Left lobe of liver (tissue), 2 donors: ENCODE results near the gene EXOSC1. TPM values are rescaled to one million over a fixed set of nuclear protein-coding genes. Genes with fewer than 3 reads are reported as not detected.
"Not testable (repeated sequence)": the region's sequence is repeated elsewhere in the genome, so short reads cannot be mapped to it uniquely, and the experiment has no call there.

Source experiments
- ATAC-seq: fragments of 200-7000 bp; cut with Tn5 transposase; one replicate; pipeline ENCODE4 v1.9.1; 2020; ENCODE audit warnings: mild to moderate bottlenecking, moderate library complexity
- DNase-seq: peaks from one replicate; pipeline ENCODE4 v3.0.0-alpha.2; 2020; ENCODE audit warnings: low spot score
- total RNA-seq: library from RNA; stranded (reverse); gene quantifications from one replicate; pipeline ENCODE4 v1.2.1, GENCODE V29; 2021
- donor health status: DM: no; HTN: no; CAD: no; lungs with moderate emphysema.
- donor health status: DM: no; HTN: yes; CAD: no.

Gene EXOSC1
- 10.3 TPM for total RNA-seq

GRCh38 chr10:97445722-97446639 lies at the start of gene EXOSC1, which contains the start of gene ZDHHC16:
Gene EXOSC1, minus strand, starts transcription at chr10:97446006. Its CDS starts 21 bp downstream, at chr10:97445985.
Gene ZDHHC16, plus strand, starts transcription at chr10:97446175. Its CDS starts 5,501 bp downstream, at chr10:97451676.
- ATAC-seq = peak; percentile 96
- DNase-seq = peak; percentile 94

GRCh38 chr10:97494863-97495506 lies 49.2 kb upstream of the EXOSC1 start:
- DNase-seq = no peak

GRCh38 chr10:97494151-97494550 lies 48.3 kb upstream of the EXOSC1 start:
- no peak for ATAC-seq
- DNase-seq = no peak

More at GRCh38 chr10:97494863-97495506, 49.2 kb upstream of the EXOSC1 start:
- ATAC-seq = no peak

GRCh38 chr10:97490592-97490991 lies 44.8 kb upstream of the EXOSC1 start:
- ATAC-seq = no peak

GRCh38 chr10:97485647-97486281 lies 40.0 kb upstream of the EXOSC1 start:
- peak; percentile 62 for ATAC-seq

More at GRCh38 chr10:97490592-97490991, 44.8 kb upstream of the EXOSC1 start:
- DNase-seq = no peak

GRCh38 chr10:97483921-97484320 lies 38.1 kb upstream of the EXOSC1 start:
- DNase-seq (no peak), ATAC-seq (no peak)

More at GRCh38 chr10:97485647-97486281, 40.0 kb upstream of the EXOSC1 start:
- no peak for DNase-seq

GRCh38 chr10:97483506-97483905 lies 37.7 kb upstream of the EXOSC1 start:
- ATAC-seq (no peak), DNase-seq (no peak)

GRCh38 chr10:97482381-97482780 lies 36.6 kb upstream of the EXOSC1 start:
- no peak for ATAC-seq
- no peak for DNase-seq

GRCh38 chr10:97481071-97481470 lies 35.3 kb upstream of the EXOSC1 start:
- no peak for ATAC-seq
- no peak for DNase-seq

- ATAC-seq (no peak), DNase-seq (no peak)
Observed at GRCh38 chr10:97479939-97480338, 34.1 kb upstream of the EXOSC1 start.

GRCh38 chr10:97479410-97479809 lies 33.6 kb upstream of the EXOSC1 start:
- DNase-seq, ATAC-seq: not testable (repeated sequence)

GRCh38 chr10:97475936-97476594 lies 30.3 kb upstream of the EXOSC1 start:
- DNase-seq = peak; percentile 37
- peak; percentile 78 for ATAC-seq

GRCh38 chr10:97474918-97475317 lies 29.1 kb upstream of the EXOSC1 start:
- ATAC-seq (no peak), DNase-seq (no peak)

GRCh38 chr10:97468781-97469180 lies 23.0 kb upstream of the EXOSC1 start:
- not testable (repeated sequence) for DNase-seq, ATAC-seq

- ATAC-seq (no peak), DNase-seq (no peak)
Observed at GRCh38 chr10:97468162-97468561, 22.4 kb upstream of the EXOSC1 start.

- ATAC-seq = no peak
- DNase-seq = no peak
Observed at GRCh38 chr10:97466755-97467154, 20.9 kb upstream of the EXOSC1 start.

GRCh38 chr10:97465982-97466381 lies 20.2 kb upstream of the EXOSC1 start:
- DNase-seq (no peak), ATAC-seq (no peak)

- no peak for DNase-seq
- ATAC-seq = no peak
Observed at GRCh38 chr10:97464226-97464625, 18.4 kb upstream of the EXOSC1 start.

- ATAC-seq = peak; percentile 96
- peak; percentile 61 for DNase-seq
Observed at GRCh38 chr10:97463363-97464132, 17.7 kb upstream of the EXOSC1 start.

- ATAC-seq (no peak), DNase-seq (no peak)
Observed at GRCh38 chr10:97462309-97462708, 16.5 kb upstream of the EXOSC1 start.
